Measurements from ENCODE around the gene PDGFD.

PDGFD gene

GRCh38 chr11:103872748-103873147 is 291.2 kb downstream of the PDGFD start:
- DNase-seq: no peak

GRCh38 chr11:103871923-103872551 is 291.9 kb downstream of the PDGFD start:
- DNase-seq: no peak

- no peak for DNase-seq
These were observed 293.1 kb downstream of the PDGFD start for GRCh38 chr11:103870821-103871309.

- no peak for DNase-seq
These were observed 296.5 kb downstream of the PDGFD start for GRCh38 chr11:103867481-103867880.

GRCh38 chr11:103863497-103863896 is 300.4 kb downstream of the PDGFD start:
- DNase-seq: no peak

GRCh38 chr11:103862802-103863174 is 301.2 kb downstream of the PDGFD start:
- no peak for DNase-seq

GRCh38 chr11:103862094-103862801 is 301.7 kb downstream of the PDGFD start:
- DNase-seq: no peak

All from NCI-H1694 treated with DMSO at 0.1 percent for 48 hours (cell line).